ENCODE data around the gene ORC2.

The ORC2 gene

DNA sequence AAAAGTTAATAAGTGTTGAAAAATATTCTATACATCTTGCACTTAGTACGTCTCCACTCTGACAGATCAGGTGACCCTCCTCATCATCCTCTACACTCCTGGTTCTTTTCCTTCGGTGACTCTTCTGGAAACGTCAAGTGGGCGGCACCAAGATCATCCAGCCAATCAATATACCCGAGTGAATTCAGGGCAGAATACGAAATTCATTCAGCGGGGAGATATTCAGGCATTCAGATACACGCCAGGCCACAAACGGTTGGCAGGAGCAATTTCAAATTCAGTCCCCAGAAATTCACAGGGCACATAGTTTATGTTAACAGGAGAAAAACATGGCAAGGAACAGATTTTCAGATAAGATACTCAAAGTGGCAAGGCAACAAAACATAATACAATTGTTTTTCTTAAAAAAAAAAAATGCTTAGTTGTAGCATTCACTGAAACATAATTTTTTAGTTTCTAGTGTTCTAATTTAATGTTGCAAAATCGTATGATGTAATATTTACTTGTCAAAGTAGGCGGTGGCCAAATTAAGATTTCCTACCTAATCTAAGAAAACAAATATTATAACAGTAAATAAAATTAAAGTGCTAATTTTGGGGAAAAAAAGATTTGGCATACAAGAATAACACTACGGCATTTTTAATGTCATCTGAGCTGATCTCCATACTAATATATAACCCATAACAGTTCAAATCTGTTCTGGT lies 103.2 kb downstream of the ORC2 start:
- DNase-seq (ENCODE audit: low spot score): no peak

Measured in CD4-positive, alpha-beta T cell treated with Interleukin-6 at 100 ng/mL for 8 hours (primary cell).